Endothelial cell (in vitro differentiated cells): ENCODE data around the gene KRTAP9-2. TPM values are rescaled to one million over a fixed set of nuclear protein-coding genes. Genes with fewer than 3 reads are reported as not detected.
"Not testable (repeated sequence)": the region's sequence is repeated elsewhere in the genome, so short reads cannot be mapped to it uniquely, and the experiment has no call there.

Experiments
- DNase-seq: peaks from one replicate; pipeline ENCODE4 v3.0.0; 2021; ENCODE audit warnings: low spot score
- H3K27ac Mint-ChIP-seq: one replicate; pipeline ENCODE4 v1.8.0; 2021; ENCODE audit warnings: mixed read lengths, inconsistent platforms; ENCODE audit not compliant: unreplicated experiment
- H3K27me3 Mint-ChIP-seq: one replicate; pipeline ENCODE4 v1.8.0; 2021; ENCODE audit warnings: mild to moderate bottlenecking, moderate library complexity, mixed read lengths, inconsistent platforms; ENCODE audit not compliant: unreplicated experiment
- H3K36me3 Mint-ChIP-seq: one replicate; pipeline ENCODE4 v1.8.0; 2021; ENCODE audit warnings: mild to moderate bottlenecking, low read depth, mixed read lengths, inconsistent platforms; ENCODE audit not compliant: unreplicated experiment
- H3K4me1 Mint-ChIP-seq: one replicate; pipeline ENCODE4 v1.8.0; 2021; ENCODE audit warnings: mild to moderate bottlenecking, mixed read lengths, inconsistent platforms; ENCODE audit not compliant: unreplicated experiment
- H3K4me3 Mint-ChIP-seq: one replicate; pipeline ENCODE4 v1.8.0; 2021; ENCODE audit warnings: mild to moderate bottlenecking, mixed read lengths, inconsistent platforms; ENCODE audit not compliant: unreplicated experiment
- H3K9me3 Mint-ChIP-seq: one replicate; pipeline ENCODE4 v1.8.0; 2021; ENCODE audit warnings: mixed read lengths, inconsistent platforms; ENCODE audit not compliant: unreplicated experiment
- total RNA-seq: library from RNA; stranded (reverse); fragmentation: NEBNext Ultra II Directional; extraction: Animal tissue kit (Norgen Biotek cat#: 25700); gene quantifications from one replicate; pipeline ENCODE4 v1.2.1, GENCODE V29; 2021; ENCODE audit not compliant: unreplicated experiment
- TF ChIP-seq, protein P1 (sequence below): fragments of 200-600 bp; sonication (generic); IDR thresholded peaks from one replicate; pipeline ENCODE4 v1.5.0; 2021; ENCODE audit warnings: antibody characterized with exemption; ENCODE audit not compliant: unreplicated experiment

KRTAP9-2 gene
- total RNA-seq, 1 donor from 2014 or later, result not detected

DNA sequence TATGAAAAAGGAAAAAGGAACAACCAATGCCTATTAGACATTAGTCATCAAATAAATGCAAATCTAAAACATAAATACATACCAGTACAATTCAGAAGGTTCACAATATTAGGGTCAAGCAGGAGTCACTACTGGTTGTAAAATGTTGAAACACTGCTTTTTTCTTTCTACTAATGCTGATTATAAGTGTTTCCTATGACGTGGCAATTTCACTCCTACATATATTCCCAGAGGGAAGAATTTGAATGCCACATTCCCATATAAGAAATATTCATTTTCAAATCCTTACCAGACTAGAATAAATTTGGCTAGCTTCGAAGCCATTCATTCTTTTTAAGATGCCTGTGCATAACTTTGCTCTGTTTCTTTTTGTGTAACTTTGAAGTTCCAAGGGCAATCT lies 2.6 kb upstream of the KRTAP9-2 start:
- Mint-ChIP-seq H3K4me3 (no peak overlapping the region), H3K9me3 (no peaks in the 10 kb centered on the region), H3K27me3 (peaks cover 1% of the 10 kb centered on the region), H3K4me1 (no peaks in the 10 kb centered on the region), H3K27ac (no peak overlapping the region), H3K36me3 (no peaks in the 10 kb centered on the region)
- TF ChIP-seq, protein P1, sequence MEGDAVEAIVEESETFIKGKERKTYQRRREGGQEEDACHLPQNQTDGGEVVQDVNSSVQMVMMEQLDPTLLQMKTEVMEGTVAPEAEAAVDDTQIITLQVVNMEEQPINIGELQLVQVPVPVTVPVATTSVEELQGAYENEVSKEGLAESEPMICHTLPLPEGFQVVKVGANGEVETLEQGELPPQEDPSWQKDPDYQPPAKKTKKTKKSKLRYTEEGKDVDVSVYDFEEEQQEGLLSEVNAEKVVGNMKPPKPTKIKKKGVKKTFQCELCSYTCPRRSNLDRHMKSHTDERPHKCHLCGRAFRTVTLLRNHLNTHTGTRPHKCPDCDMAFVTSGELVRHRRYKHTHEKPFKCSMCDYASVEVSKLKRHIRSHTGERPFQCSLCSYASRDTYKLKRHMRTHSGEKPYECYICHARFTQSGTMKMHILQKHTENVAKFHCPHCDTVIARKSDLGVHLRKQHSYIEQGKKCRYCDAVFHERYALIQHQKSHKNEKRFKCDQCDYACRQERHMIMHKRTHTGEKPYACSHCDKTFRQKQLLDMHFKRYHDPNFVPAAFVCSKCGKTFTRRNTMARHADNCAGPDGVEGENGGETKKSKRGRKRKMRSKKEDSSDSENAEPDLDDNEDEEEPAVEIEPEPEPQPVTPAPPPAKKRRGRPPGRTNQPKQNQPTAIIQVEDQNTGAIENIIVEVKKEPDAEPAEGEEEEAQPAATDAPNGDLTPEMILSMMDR, result no peak
- DNase-seq, result no peak

DNA sequence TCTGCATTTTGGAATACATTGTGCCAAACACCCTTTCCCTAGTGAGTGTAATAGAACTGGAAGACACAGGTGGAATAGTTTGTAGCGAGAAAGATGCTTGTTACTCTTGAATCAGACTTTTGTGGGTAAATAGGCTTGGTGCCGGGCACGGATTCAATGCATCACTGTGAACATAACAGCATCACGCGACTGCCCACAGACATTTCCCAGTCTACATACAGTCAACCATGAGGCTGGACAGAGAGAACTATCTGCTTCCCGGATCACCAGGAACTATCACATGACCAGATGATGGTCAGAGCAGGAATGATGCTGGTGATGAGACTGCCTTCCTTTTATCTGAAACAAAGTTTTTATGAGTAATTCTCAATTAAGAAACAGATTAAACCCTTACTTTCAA lies 397 bp upstream of the KRTAP9-2 start:
- DNase-seq, result no peak
- Mint-ChIP-seq H3K4me3 (no peak overlapping the region), H3K27me3 (peaks cover 3% of the 10 kb centered on the region), H3K36me3 (no peaks in the 10 kb centered on the region), H3K27ac (no peak overlapping the region), H3K4me1 (peaks cover 4% of the 10 kb centered on the region), H3K9me3 (no peaks in the 10 kb centered on the region)
- TF ChIP-seq, protein P1, result no peak

- DNase-seq, result no peak
- H3K27ac Mint-ChIP-seq, result no peak overlapping the region
- TF ChIP-seq, protein P1, result no peak
- no peaks in the 10 kb centered on the region for H3K36me3 Mint-ChIP-seq
- peaks cover 3% of the 10 kb centered on the region for H3K27me3 Mint-ChIP-seq
- H3K4me1 Mint-ChIP-seq, result peaks cover 4% of the 10 kb centered on the region
- no peak overlapping the region for H3K4me3 Mint-ChIP-seq
- no peaks in the 10 kb centered on the region for H3K9me3 Mint-ChIP-seq
These were observed 3.6 kb downstream of the KRTAP9-2 start for GRCh38 chr17:41230094-41230493.

GRCh38 chr17:41231731-41232130 lies 5.3 kb downstream of the KRTAP9-2 start:
- DNase-seq, result no peak
- TF ChIP-seq, protein P1, result no peak
- no peak overlapping the region for H3K27ac Mint-ChIP-seq
- peaks cover 3% of the 10 kb centered on the region for H3K27me3 Mint-ChIP-seq
- H3K4me3 Mint-ChIP-seq, result no peak overlapping the region
- H3K36me3 Mint-ChIP-seq, result no peaks in the 10 kb centered on the region
- no peaks in the 10 kb centered on the region for H3K9me3 Mint-ChIP-seq
- peaks cover 4% of the 10 kb centered on the region for H3K4me1 Mint-ChIP-seq

- H3K4me3 Mint-ChIP-seq, DNase-seq, H3K9me3 Mint-ChIP-seq, H3K4me1 Mint-ChIP-seq, H3K36me3 Mint-ChIP-seq, H3K27me3 Mint-ChIP-seq, H3K27ac Mint-ChIP-seq: not testable (repeated sequence)
These were observed 6.1 kb downstream of the KRTAP9-2 start, which contains the start of gene KRTAP9-3 for GRCh38 chr17:41232399-41233105. Gene KRTAP9-3 (plus strand): TSS chr17:41232449. CDS start chr17:41232502, 53 bp downstream.

DNA sequence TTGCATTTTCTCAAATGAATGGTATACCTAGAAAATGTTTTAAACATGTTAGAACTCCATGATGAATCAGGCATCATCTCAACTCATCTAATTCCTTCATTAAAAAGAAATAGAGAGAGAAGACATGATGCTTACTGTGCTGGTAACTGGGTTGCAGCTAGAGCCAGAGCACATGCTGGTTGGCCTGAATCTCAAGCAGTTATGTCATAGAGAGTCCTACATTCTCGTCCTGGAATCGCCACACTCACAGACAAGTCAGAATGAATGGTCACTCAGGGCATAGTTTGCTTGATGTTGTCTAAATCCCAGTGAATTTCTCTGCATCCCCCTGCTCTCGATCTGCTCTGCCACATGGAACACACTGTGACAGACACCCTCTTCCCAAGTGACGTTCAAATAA lies 10.7 kb downstream of the KRTAP9-2 start:
- not testable (repeated sequence) for H3K9me3 Mint-ChIP-seq, DNase-seq, H3K27ac Mint-ChIP-seq

DNA sequence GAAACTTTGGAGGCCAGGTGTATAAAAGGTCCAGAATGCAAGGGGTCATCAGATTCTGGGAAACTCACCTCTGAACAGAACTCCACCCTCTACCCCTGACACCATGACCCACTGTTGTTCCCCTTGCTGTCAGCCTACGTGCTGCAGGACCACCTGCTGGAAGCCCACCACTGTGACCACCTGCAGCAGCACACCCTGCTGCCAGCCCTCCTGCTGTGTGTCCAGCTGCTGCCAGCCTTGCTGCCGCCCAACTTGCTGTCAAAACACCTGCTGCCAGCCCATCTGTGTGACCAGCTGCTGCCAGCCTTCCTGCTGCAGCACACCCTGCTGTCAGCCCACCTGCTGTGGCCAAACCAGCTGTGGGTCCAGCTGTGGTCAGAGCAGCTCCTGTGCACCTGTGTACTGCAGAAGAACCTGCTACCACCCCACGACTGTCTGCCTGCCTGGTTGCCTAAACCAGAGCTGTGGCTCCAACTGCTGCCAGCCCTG lies 11.5 kb downstream of the KRTAP9-2 start, which contains the start of gene KRTAP9-8:
TSS of gene KRTAP9-8 (plus strand) at position 51 of the 489 bp plus-strand sequence. CDS start at position 104, 53 bp downstream.
- H3K27me3 Mint-ChIP-seq, H3K9me3 Mint-ChIP-seq, H3K36me3 Mint-ChIP-seq, H3K4me3 Mint-ChIP-seq, H3K4me1 Mint-ChIP-seq, DNase-seq, H3K27ac Mint-ChIP-seq: not testable (repeated sequence)

More for the DNA sequence above, 10.7 kb downstream of the KRTAP9-2 start:
- H3K27me3 Mint-ChIP-seq, H3K4me1 Mint-ChIP-seq, H3K4me3 Mint-ChIP-seq, H3K36me3 Mint-ChIP-seq: not testable (repeated sequence)

- H3K4me3 Mint-ChIP-seq, DNase-seq, H3K4me1 Mint-ChIP-seq, H3K9me3 Mint-ChIP-seq, H3K27ac Mint-ChIP-seq, H3K27me3 Mint-ChIP-seq, H3K36me3 Mint-ChIP-seq: not testable (repeated sequence)
These were observed 20.7 kb downstream of the KRTAP9-2 start for GRCh38 chr17:41246995-41247787.
